ENCODE results near the gene PRCD.
"Not testable (repeated sequence)": the region's sequence is repeated elsewhere in the genome, so short reads cannot be mapped to it uniquely, and the experiment has no call there.

The PRCD gene

GRCh38 chr17:76553178-76553908 is 13.5 kb downstream of the PRCD start:
- no peak overlapping the region for H3K27ac ChIP-seq (ENCODE audit: low read length)
- H3K4me1 ChIP-seq (ENCODE audit: control insufficient read depth in 1 of 2, insufficient read depth in 2 of 2, low read length in 2 of 2): peaks cover 4 to 10% of the 10 kb centered on the region in 2 donors
- no peaks in the 10 kb centered on the region for H3K36me3 ChIP-seq (ENCODE audit: control insufficient read depth in 1 of 2, insufficient read depth in 2 of 2, low read length in 2 of 2)
- no peaks in the 10 kb centered on the region for H3K9me3 ChIP-seq (ENCODE audit: control insufficient read depth in 1 of 2, low read length in 2 of 2)
- H3K27me3 ChIP-seq (ENCODE audit: low read depth, low read length): no peaks in the 10 kb centered on the region
- no peak overlapping the region for H3K4me3 ChIP-seq (ENCODE audit: low read depth in 1 of 2, low read length in 2 of 2)

GRCh38 chr17:76554131-76554530 is 14.3 kb downstream of the PRCD start:
- Histone ChIP-seq H3K4me3 (ENCODE audit: low read depth in 1 of 2, low read length in 2 of 2) (no peak overlapping the region), H3K9me3 (ENCODE audit: control insufficient read depth in 1 of 2, low read length in 2 of 2) (no peaks in the 10 kb centered on the region), H3K36me3 (ENCODE audit: control insufficient read depth in 1 of 2, insufficient read depth in 2 of 2, low read length in 2 of 2) (no peaks in the 10 kb centered on the region), H3K27me3 (ENCODE audit: low read depth, low read length) (no peaks in the 10 kb centered on the region), H3K27ac (ENCODE audit: low read length) (no peak overlapping the region), H3K4me1 (ENCODE audit: control insufficient read depth in 1 of 2, insufficient read depth in 2 of 2, low read length in 2 of 2) (peaks cover 4 to 18% of the 10 kb centered on the region in 2 donors)

GRCh38 chr17:76556765-76557367 is 17.0 kb downstream of the PRCD start:
- Histone ChIP-seq H3K27ac (ENCODE audit: low read length) (peak overlapping the region; percentile 96), H3K4me3 (ENCODE audit: low read depth in 1 of 2, low read length in 2 of 2) (peak overlapping the region; percentile 89 to 90), H3K27me3 (ENCODE audit: low read depth, low read length) (no peaks in the 10 kb centered on the region), H3K36me3 (ENCODE audit: control insufficient read depth in 1 of 2, insufficient read depth in 2 of 2, low read length in 2 of 2) (peaks cover 0 to 7% of the 10 kb centered on the region in 2 donors), H3K4me1 (ENCODE audit: control insufficient read depth in 1 of 2, insufficient read depth in 2 of 2, low read length in 2 of 2) (peaks cover 4 to 43% of the 10 kb centered on the region in 2 donors), H3K9me3 (ENCODE audit: control insufficient read depth in 1 of 2, low read length in 2 of 2) (no peaks in the 10 kb centered on the region)

- H3K27me3 ChIP-seq (ENCODE audit: low read depth, low read length): no peaks in the 10 kb centered on the region
Observed at GRCh38 chr17:76557368-76558197, 17.7 kb downstream of the PRCD start.

GRCh38 chr17:76558198-76559095 is 18.6 kb downstream of the PRCD start:
- Histone ChIP-seq H3K9me3 (ENCODE audit: control insufficient read depth in 1 of 2, low read length in 2 of 2) (no peaks in the 10 kb centered on the region), H3K4me3 (ENCODE audit: low read depth in 1 of 2, low read length in 2 of 2) (peak overlapping the region; percentile 89 to 90), H3K27ac (ENCODE audit: low read length) (peak overlapping the region; percentile 96), H3K27me3 (ENCODE audit: low read depth, low read length) (no peaks in the 10 kb centered on the region), H3K36me3 (ENCODE audit: control insufficient read depth in 1 of 2, insufficient read depth in 2 of 2, low read length in 2 of 2) (peaks cover 0 to 13% of the 10 kb centered on the region in 2 donors), H3K4me1 (ENCODE audit: control insufficient read depth in 1 of 2, insufficient read depth in 2 of 2, low read length in 2 of 2) (peaks cover 4 to 45% of the 10 kb centered on the region in 2 donors)

More at GRCh38 chr17:76557368-76558197, 17.7 kb downstream of the PRCD start:
- H3K36me3 ChIP-seq (ENCODE audit: control insufficient read depth in 1 of 2, insufficient read depth in 2 of 2, low read length in 2 of 2): peaks cover 0 to 8% of the 10 kb centered on the region in 2 donors
- H3K27ac ChIP-seq (ENCODE audit: low read length): peak overlapping the region; percentile 96
- no peaks in the 10 kb centered on the region for H3K9me3 ChIP-seq (ENCODE audit: control insufficient read depth in 1 of 2, low read length in 2 of 2)
- H3K4me1 ChIP-seq (ENCODE audit: control insufficient read depth in 1 of 2, insufficient read depth in 2 of 2, low read length in 2 of 2): peaks cover 4 to 45% of the 10 kb centered on the region in 2 donors
- peak overlapping the region; percentile 89 to 90 for H3K4me3 ChIP-seq (ENCODE audit: low read depth in 1 of 2, low read length in 2 of 2)

GRCh38 chr17:76559460-76559859 is 19.6 kb downstream of the PRCD start:
- Histone ChIP-seq H3K4me1 (ENCODE audit: control insufficient read depth in 1 of 2, insufficient read depth in 2 of 2, low read length in 2 of 2) (peaks cover 4 to 45% of the 10 kb centered on the region in 2 donors), H3K4me3 (ENCODE audit: low read depth in 1 of 2, low read length in 2 of 2) (peak overlapping the region in 1 of 2 donors; percentile 89), H3K36me3 (ENCODE audit: control insufficient read depth in 1 of 2, insufficient read depth in 2 of 2, low read length in 2 of 2) (peaks cover 0 to 13% of the 10 kb centered on the region in 2 donors)
- not testable (repeated sequence) for H3K27me3 ChIP-seq (ENCODE audit: low read depth, low read length); H3K9me3 ChIP-seq (ENCODE audit: control insufficient read depth in 1 of 2, low read length in 2 of 2); H3K27ac ChIP-seq (ENCODE audit: low read length)

- Histone ChIP-seq H3K27me3 (ENCODE audit: low read depth, low read length) (no peaks in the 10 kb centered on the region), H3K27ac (ENCODE audit: low read length) (no peak overlapping the region), H3K4me1 (ENCODE audit: control insufficient read depth in 1 of 2, insufficient read depth in 2 of 2, low read length in 2 of 2) (peaks cover 4 to 45% of the 10 kb centered on the region in 2 donors), H3K9me3 (ENCODE audit: control insufficient read depth in 1 of 2, low read length in 2 of 2) (no peaks in the 10 kb centered on the region), H3K4me3 (ENCODE audit: low read depth in 1 of 2, low read length in 2 of 2) (no peak overlapping the region), H3K36me3 (ENCODE audit: control insufficient read depth in 1 of 2, insufficient read depth in 2 of 2, low read length in 2 of 2) (peaks cover 0 to 18% of the 10 kb centered on the region in 2 donors)
Observed at GRCh38 chr17:76560036-76560876, 20.4 kb downstream of the PRCD start.

GRCh38 chr17:76560877-76561221 is 21.0 kb downstream of the PRCD start:
- Histone ChIP-seq H3K27me3 (ENCODE audit: low read depth, low read length) (no peaks in the 10 kb centered on the region), H3K4me3 (ENCODE audit: low read depth in 1 of 2, low read length in 2 of 2) (no peak overlapping the region), H3K36me3 (ENCODE audit: control insufficient read depth in 1 of 2, insufficient read depth in 2 of 2, low read length in 2 of 2) (peaks cover 1 to 24% of the 10 kb centered on the region in 2 donors), H3K27ac (ENCODE audit: low read length) (peak overlapping the region; percentile 46), H3K9me3 (ENCODE audit: control insufficient read depth in 1 of 2, low read length in 2 of 2) (no peaks in the 10 kb centered on the region), H3K4me1 (ENCODE audit: control insufficient read depth in 1 of 2, insufficient read depth in 2 of 2, low read length in 2 of 2) (peaks cover 4 to 45% of the 10 kb centered on the region in 2 donors)

- no peaks in the 10 kb centered on the region for H3K27me3 ChIP-seq (ENCODE audit: low read depth, low read length)
- no peak overlapping the region for H3K4me3 ChIP-seq (ENCODE audit: low read depth in 1 of 2, low read length in 2 of 2)
- H3K4me1 ChIP-seq (ENCODE audit: control insufficient read depth in 1 of 2, insufficient read depth in 2 of 2, low read length in 2 of 2): peaks cover 4 to 45% of the 10 kb centered on the region in 2 donors
- peak overlapping the region; percentile 46 for H3K27ac ChIP-seq (ENCODE audit: low read length)
- peaks cover 4 to 24% of the 10 kb centered on the region in 2 donors for H3K36me3 ChIP-seq (ENCODE audit: control insufficient read depth in 1 of 2, insufficient read depth in 2 of 2, low read length in 2 of 2)
- no peaks in the 10 kb centered on the region for H3K9me3 ChIP-seq (ENCODE audit: control insufficient read depth in 1 of 2, low read length in 2 of 2)
Observed at GRCh38 chr17:76561332-76561731, 21.5 kb downstream of the PRCD start.

- no peaks in the 10 kb centered on the region for H3K9me3 ChIP-seq (ENCODE audit: control insufficient read depth in 1 of 2, low read length in 2 of 2)
- H3K4me1 ChIP-seq (ENCODE audit: control insufficient read depth in 1 of 2, insufficient read depth in 2 of 2, low read length in 2 of 2): peaks cover 0 to 40% of the 10 kb centered on the region in 2 donors
- peak overlapping the region; percentile 46 for H3K27ac ChIP-seq (ENCODE audit: low read length)
- no peak overlapping the region for H3K4me3 ChIP-seq (ENCODE audit: low read depth in 1 of 2, low read length in 2 of 2)
- no peaks in the 10 kb centered on the region for H3K27me3 ChIP-seq (ENCODE audit: low read depth, low read length)
- H3K36me3 ChIP-seq (ENCODE audit: control insufficient read depth in 1 of 2, insufficient read depth in 2 of 2, low read length in 2 of 2): peaks cover 4 to 24% of the 10 kb centered on the region in 2 donors
Observed at GRCh38 chr17:76561799-76562268, 22.0 kb downstream of the PRCD start.

Data from muscle layer of duodenum (tissue), 2 donors.